NOMO-1 treated with dmso at 0.1 percent for 144 hours (cell line): ENCODE results near the gene KDM6B.
A peak's percentile ranks its signal among the peaks of the same experiment; 100 is the strongest.

Experiments used
- DNase-seq: peaks from one replicate; lab custom pipeline; 2025; ENCODE audit not compliant: unreplicated experiment; lab: John Stamatoyannopoulos, UW

KDM6B gene

DNA sequence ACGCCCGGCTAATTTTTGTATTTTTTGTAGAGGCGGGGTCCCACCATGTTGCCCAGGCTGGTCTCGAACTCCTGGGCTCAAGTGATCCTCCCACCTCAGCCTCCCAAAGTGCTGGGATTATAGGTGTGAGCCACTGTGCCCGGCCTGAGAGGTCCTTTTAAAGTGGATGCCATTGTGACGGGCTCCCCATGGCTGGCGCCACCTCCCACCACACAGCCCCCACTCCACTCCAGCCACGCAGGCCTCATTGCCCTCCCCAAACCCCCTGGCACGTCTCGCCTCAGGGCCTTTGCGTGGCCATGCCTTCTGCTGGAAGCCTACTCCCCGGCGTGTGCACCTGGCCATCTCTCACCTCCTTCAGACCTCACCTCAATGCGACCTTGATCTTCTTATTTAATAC lies 11.9 kb upstream of the KDM6B start:
- no peak for DNase-seq

DNA sequence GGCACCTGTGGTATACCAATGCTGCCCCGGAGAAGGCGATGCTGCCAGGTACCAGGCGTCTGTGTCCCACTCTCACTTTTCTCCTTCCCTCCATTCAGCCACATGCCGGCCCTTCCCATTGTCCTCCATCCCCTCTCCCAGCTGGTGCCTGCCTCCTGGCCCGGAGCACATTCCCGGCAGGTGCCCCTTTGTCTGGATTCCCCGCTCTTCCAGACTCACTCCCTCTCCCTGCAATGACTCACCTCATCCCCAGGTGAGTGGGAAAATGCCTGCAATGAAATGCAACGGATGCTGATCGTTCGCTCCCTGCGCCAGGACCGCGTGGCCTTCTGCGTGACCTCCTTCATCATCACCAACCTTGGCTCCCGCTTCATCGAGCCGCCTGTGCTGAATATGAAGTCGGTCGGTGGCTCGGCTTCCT lies 10.4 kb upstream of the KDM6B start:
- DNase-seq, result no peak

DNA sequence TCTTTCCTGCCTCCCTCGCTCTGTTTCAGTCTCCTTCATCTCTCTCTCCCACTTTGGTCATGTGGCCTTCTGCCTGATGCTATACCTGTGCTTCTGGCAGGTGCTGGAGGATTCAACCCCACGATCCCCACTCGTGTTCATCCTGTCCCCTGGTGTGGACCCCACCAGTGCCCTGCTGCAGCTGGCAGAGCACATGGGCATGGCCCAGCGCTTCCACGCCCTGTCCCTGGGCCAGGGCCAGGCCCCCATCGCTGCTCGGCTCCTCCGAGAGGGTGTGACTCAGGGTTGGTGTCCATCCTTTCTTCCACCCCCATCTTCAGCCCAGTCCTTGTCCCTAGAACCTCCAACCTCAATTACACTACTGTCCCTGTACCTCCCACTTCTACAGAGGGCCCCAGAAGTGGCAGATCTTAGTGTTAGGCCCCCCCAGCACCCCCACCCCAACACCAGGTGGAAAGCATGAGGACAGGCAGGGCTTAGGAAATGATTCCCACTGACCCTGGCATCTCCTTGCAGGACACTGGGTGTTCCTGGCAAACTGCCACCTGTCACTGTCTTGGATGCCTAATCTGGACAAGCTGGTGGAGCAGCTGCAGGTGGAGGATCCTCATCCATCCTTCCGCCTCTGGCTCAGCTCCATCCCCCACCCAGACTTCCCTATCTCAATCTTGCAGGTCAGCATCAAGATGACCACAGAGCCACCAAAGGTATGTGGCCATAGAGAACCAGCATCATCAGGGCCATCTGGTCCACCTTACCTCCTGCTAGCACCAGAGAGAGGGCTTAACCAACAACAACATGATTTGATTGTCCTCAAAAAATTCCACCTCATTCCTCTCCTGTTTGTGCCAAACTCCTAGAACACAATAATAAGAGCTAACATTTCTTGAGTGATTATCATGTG lies 9.7 kb upstream of the KDM6B start:
- no peak for DNase-seq

DNA sequence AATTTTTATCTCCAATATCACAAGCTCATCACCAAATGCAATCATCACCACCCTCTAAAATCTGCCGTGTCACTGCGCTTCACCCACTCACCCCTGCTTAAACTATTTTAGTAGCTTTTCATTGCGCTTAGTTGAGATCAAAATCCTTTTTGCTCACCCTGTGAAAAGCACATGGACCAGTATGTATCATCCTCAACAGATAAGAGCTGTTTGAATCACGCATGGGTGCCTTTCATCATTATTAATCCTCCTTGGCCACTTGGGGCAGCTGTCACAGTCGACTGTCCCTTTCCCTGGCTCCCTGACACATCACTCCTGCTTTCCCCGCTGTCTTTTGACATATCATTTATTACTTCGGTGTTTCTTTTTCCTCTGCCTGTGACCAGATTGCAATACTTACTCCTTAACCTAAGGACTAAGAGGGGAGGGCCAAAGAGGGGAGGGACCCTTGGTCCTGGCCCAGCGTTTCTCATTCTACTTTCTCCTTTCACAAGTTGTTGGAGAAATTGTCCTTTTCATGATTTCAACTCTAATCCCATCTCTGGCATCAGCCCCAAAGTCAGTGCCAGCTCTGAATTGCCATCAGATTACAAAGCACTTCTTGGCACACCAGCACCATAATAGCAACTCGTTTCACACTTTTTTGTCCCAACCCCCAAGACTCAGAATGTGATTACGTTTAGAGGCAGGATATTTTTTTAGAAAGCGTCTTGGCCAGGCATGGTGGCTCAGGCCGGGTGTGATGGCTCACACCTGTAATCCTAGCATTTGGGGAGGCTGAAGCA lies 8.6 kb upstream of the KDM6B start:
- no peak for DNase-seq

DNA sequence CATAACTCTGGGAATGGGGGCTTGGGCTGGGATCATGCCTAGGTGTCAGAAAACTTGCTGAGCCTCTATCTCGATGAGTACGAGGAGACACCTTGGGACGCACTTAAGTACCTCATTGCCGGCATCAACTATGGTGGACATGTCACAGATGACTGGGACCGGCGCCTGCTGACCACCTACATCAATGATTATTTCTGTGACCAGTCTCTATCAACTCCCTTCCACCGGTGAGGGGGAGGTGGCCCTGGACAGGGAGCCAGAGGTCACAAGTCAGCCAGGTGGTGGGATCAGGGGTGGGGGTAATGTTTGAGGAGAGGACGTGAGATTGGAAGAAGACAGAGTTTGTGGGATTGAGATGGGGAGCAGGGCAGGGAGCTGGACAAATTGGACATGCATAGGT lies 3.4 kb upstream of the KDM6B start:
- no peak for DNase-seq

DNA sequence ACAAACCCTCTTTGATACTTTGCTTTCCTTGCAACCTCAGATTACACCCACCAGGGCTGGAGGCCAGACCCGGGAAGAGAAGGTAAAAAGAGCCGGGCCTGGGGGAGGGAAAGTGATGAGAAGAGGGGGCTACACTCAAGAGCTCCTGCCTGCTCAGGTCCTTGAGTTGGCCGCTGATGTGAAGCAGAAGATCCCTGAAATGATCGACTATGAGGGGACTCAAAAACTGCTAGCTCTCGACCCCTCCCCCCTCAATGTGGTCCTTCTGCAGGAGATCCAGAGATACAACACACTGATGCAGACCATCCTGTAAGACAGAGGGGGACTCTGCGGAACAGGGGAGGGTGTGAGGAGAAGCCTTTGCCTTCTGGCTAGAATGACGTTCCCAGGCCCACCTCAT lies 2.8 kb upstream of the KDM6B start:
- DNase-seq, result no peak

DNA sequence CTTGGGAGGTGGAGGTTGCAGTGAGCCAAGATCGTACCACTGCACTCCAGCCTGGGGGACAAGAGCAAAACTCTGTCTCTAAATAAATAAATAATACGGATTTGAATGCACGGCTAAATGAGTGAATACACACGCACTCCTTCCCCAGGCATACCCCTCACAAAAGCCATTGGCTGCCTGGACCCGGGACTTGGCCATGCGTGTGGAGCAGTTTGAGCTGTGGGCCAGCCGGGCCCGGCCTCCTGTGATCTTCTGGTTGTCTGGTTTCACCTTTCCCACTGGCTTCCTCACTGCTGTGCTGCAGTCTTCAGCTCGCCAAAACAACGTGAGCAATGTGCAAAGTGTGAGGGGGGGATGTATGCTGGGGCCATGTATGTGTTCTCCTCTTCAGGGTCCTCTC lies 1.6 kb upstream of the KDM6B start:
- DNase-seq, result no peak

DNA sequence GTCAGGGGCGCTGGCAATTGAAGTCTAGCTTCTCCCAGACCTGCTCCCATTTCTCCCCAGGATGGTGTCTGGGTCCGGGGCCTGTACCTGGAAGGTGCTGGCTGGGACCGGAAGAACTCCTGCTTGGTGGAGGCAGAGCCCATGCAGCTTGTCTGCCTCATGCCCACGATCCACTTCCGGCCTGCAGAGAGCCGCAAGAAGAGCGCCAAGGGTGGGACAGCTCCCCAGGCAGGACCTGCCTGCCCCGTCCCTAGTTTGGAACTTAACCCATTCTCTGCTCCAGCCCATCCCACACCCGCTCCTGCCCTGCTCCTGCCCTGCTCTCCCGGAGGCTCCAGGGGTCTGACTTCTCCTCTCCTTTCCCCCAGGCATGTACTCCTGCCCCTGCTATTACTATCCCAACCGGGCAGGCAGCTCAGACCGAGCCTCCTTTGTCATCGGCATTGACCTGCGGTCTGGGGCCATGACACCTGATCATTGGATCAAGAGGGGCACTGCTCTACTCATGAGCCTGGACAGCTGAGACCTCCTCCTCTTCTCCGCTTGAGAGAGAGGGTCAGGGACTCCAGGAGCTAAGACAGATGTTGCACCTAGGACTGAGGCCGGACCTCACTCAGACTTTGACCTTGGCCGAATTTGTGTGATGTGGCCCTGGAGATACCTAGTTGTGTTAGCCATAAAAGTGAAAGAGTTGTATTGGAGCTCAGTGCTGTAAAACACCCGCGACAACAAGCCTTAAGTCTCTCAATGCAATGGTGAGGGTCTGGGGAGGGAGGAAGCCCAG lies 814 bp upstream of the KDM6B start:
- no peak for DNase-seq

DNA sequence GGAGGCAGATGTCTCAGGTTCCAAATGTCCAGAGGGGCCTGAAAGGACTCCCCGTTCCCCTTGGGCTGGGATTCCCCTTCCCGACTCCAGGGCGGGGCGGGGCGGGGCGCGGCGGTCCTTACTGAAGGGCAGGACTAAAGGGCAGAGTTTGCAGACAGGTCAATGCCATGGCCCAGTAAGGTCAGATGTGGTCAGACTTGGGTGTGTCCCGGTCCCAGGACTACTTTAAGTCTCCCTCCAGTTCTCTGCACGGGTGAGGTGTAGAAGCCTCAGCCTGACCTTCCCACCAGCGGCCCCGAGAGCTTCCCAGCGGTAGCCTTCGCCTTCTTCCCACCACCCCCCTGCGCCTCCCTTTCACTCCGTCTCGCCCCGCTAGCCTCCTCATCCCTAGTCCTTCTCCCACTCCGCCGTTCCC lies 532 bp downstream of the KDM6B start:
- no peak for DNase-seq

DNA sequence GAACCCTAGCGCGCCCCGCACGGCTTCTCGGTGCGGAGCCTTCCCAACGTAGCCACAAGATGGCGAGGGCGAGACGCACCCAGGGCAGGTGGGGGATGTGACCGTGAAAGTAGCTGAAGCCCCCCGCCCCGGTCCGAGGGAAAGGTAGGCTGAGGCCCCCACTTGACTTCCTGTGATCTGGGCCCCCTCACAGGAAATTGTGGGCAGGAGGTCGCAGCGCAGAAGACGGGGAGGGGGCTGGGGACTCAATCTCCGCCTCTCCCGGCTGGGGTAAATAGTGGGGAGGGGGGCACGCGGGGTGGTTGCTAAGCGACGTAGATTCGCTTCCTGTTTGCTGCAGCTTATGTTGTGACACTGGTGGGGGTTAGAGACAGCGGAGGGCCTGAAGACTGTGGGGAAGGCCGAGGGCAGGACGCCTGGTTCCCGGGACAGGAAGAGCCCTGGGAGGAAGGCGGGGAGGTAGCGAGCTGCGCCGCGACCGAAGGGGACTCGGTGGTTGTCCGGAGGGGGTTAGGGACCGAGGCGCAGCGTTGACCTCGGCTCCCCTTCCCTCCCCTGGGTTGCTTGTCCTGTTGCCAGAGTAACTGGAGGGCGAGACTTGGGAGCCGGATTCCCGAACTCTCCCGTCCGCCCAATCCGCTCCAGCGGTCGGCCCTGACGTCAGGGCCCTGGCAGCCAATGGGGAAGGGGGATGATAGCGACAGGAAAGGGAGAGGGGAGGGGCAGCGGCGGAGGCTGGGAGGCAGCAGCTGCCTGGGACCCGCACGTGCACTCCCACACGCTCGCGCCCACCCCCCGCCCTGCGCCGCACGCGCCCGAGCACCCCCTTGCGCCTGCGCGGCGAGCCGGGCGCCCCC lies 1.2 kb downstream of the KDM6B start:
- peak; percentile 87 for DNase-seq

DNA sequence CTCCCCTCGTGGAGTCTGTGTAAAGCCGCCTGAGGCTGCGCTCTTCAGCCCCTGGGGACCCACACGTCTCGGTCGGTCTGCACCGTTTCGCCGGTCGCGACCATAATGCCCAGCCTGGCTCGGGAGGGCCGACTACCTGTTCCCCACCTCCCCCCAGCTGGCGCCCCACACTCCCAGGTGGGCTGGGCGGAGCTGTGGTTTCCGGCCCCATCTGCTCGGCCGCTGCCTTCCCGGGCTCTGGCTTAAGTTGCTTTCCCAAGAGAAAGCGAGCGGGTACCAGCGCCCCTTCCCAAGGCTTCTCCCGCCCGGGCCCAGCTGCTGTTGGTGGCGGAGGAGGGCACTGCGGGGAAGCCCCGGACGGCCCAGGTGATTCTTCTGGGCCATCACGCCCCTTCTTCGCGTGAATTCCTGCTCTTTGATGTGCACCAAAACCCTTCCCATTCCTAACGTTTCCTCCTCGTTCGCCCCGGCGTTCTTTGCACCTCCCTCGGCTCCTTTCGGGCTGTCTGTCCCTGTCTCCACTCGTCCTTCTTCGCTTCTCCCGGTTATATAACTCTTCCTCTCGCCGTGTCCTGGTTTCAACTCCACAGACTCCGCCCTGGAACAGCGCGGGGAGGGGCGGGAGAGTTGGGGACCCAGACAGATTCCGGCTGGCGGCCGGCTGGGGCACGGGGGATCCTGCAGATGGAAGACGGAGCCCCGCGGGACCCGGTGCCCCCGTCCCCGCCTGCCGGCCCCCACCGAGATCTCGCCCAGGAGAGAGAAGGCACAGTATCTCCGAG lies 2.0 kb downstream of the KDM6B start:
- DNase-seq, result no peak

DNA sequence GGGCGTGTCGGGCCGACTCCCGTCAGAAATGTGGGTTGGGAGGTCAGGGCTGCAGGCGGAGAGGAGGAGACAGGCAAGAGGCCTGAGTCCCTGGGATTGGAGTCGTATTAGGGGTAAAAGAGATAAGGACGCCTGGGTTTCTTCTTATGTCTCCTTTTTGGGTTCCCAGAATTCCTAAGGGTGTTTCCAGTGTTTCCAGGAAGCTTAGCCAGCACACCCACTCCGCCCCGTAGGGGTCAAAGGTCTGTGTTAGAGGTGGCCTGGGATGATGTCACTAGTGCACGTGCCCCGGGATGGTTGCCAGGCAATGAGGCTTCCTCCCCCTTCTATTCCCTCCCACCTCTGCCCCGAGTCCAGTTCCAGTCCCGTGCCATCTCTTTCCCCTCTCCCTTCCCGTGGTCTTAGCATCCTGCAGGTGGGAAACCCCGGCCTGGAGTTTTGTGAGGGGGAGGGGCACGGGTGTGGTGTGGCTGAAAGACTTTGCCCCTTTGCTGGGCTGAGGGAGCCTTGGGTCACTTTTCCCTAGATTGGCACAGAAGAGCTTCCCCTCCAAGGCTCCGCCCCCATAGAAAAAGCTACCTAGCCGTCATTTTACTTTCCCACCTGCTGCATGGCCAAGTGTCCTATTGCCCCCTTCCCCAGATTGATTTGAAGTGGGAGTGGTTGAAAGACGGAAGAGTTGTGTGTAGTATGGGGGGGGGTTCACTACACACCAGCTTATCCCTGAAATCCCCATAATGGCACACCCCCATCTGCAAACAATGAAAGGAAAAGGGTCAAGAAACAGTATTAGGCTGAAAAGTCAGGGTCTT lies 2.8 kb downstream of the KDM6B start:
- DNase-seq, result peak; percentile 91

DNA sequence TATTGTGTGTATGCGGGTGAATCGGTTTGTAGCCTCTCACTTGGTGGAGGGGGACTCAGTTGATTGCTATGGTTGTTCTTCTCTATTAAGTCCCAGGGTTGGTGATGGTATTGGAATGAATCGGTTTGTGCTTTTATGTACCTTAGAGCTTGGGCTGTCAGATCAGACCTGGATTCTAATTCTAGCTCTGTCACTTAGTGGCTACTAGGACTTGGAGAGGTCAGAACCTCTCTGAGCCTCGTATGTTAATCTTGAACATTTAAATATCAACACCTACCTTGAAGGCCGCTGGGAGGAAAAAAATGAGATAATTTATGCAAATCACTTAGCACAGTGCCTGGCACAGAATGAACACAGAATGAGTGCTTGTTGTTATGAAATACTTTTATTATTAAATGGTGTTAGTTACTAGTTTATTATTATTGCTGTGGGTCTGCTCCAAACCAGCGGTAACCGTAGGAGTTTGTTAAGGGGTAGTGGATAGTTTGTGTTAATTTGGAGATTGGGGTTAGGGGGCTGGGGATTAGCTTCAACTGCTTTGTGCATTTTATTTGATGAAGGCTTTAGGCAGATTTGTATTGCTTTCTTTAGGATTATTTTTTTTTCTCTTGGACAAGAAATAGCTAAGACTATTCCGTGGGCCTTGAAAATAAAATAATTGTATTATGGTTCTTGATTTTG lies 3.5 kb downstream of the KDM6B start:
- DNase-seq, result no peak

DNA sequence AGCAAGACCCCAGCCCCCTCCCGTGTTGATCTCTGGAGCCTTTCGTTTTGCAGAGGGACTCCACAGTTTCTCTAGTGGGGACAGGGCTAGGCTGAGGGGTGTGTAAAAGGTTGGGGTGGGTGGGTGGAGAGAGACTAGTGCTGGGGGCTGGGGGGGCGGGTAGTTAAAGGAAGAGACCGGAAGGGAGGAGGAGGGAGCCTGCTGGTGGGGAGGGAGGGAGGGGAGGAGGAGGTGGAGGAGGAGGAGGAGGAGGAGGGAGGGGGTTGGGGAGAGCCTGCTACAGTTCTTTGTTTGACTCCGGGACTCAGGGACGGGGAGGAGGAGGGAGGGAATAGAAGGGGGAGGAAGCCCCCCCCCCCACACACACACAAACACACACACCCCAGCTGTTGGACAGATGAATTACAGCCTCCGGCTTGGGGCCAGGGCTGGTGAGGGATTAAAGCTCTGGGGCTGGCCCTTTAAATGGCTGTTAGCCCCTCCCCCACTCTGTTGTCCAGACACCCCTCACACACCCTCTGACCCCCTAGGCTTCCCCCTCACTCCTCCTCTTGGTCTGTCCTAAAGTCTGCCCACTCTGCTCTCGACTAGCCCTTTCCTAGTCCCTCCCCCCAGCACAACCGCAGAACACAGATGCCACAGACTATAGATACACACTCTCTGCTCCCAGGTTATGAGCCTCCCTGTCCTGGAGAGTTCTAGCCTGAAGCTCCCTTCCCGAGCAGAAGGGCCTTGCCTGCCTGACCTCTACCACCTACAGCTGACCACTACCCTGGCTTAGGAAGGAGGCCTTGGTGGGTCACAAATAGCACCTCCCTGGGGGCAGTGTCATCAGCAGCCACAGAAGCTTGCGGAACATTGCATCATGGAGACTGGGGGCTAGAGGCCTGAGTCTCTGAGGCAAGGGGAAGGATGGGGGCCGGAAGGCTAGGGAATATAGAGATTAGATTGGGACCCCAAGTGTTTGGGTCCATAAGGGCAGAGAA lies 4.4 kb downstream of the KDM6B start:
- peak; percentile 76 for DNase-seq

DNA sequence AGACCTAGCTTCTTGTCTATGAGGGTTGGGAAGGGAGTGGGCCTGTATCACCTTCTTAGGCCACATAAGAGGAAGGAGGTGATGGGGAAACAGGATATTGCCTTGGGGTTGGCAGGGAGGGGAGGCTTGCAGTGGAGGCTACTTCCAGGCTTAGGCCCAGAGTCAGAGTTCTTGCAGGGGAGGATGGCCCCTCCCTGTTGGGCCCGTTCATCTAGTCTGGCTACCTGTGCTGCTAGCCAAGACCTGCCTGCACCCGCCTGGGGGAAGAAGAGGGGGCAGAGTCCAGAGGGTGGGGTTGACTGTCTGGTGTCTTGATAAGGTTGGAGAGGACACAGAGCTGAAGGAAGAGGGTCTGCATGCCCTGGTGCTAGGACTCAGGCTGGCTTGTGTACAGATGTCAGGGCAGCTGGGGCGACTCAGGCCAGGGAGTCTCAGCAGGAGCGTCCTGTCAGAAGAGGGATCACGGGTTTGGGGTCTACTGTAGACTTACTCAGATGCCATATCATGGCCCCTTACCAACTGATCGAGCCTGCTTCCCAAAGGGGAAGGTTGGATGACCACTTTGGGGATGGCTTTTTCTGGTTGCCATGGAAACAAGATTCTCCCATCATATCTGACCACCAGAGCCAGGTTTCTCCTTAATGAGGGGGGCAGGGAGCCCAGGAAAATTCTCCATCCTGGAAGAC lies 5.3 kb downstream of the KDM6B start:
- DNase-seq, result peak; percentile 76

DNA sequence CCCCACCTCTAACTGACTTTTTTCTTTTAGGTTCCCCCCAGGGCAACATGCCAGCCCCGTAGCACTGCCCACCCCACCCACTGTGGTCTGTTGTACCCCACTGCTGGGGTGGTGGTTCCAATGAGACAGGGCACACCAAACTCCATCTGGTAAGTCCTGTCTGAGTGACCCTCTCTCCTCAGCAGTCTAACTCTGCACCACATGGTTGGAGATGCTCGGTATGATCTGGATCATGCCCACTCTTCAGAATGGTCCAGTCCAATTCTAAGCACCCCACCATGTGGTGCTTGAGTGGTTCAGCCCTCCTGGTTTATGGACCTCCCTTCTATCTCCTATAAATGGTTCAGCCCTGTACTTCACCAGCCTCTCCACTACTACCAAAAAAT lies 5.9 kb downstream of the KDM6B start:
- no peak for DNase-seq

DNA sequence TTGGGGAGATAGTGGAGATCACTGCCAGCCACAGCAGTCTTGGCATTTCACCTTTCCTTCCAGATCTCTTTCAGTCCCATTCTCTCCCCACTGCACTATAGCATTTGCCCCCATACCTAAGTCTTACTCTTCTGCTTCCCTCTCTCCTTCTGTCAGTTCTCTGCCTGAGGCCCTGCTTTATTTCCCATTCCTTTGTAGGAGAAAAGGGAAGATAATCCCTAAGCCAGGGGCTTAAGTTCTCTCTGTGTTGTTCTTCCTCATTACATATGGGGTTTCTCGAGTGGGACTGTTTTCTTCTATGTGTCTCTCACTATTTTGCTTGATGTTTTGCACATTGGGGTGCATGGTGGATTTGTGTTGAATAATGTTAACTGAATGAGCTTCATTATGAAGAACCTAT lies 6.4 kb downstream of the KDM6B start:
- DNase-seq, result no peak
